SJSA1 (cell line): ENCODE data around the gene BMP6. TPM values are rescaled to one million over a fixed set of nuclear protein-coding genes. Genes with fewer than 3 reads are reported as not detected.

Experiments
- DNase-seq, 2 experiments: peaks; one replicate each; pipeline ENCODE4 v3.0.0-alpha.2; 2015 to 2020; ENCODE audit warnings: low spot score in 2 of 2, low read depth in 1 of 2
- H3K27ac ChIP-seq: fragments of 250-450 bp; sonication (Bioruptor Pico); 2 replicates; pipeline ENCODE4 v1.5.1; 2020; ENCODE audit warnings: mild to moderate bottlenecking, moderate library complexity
- H3K27me3 ChIP-seq: fragments of 250-450 bp; sonication (Bioruptor Pico); replicated peaks from 2 replicates; pipeline ENCODE4 v1.5.1; 2020; ENCODE audit warnings: mild to moderate bottlenecking, moderate library complexity
- H3K36me3 ChIP-seq: fragments of 250-450 bp; sonication (Bioruptor Pico); 2 replicates; pipeline ENCODE4 v1.5.1; 2020; ENCODE audit warnings: mild to moderate bottlenecking
- H3K4me1 ChIP-seq: fragments of 250-450 bp; sonication (Bioruptor Pico); replicated peaks from 2 replicates; pipeline ENCODE4 v1.6.1; 2021; ENCODE audit warnings: mild to moderate bottlenecking
- H3K4me3 ChIP-seq: fragments of 250-450 bp; sonication (Bioruptor Pico); 2 replicates; pipeline ENCODE4 v1.5.1; 2020; ENCODE audit warnings: mild to moderate bottlenecking
- H3K9me3 ChIP-seq: fragments of 250-450 bp; sonication (Bioruptor Pico); replicated peaks from 2 replicates; pipeline ENCODE4 v1.5.1; 2020; ENCODE audit warnings: mild to moderate bottlenecking
- total RNA-seq: library from RNA; depleted of rRNA; stranded (reverse); fragments of >200 nt; shearing (Covaris generic); gene quantifications from 2 replicates; pipeline ENCODE4 v1.2.3, GENCODE V29; 2014; rRNA removed

Gene BMP6
- total RNA-seq, 1 experiment from 2014 or later = 1.7 TPM

GRCh38 chr6:7920425-7920824 lies 194.5 kb downstream of the BMP6 start:
- no peaks in the 10 kb centered on the region for H3K36me3 ChIP-seq
- H3K27ac ChIP-seq = no peak overlapping the region
- DNase-seq = no peak
- no peaks in the 10 kb centered on the region for H3K9me3 ChIP-seq
- no peak overlapping the region for H3K4me3 ChIP-seq
- H3K4me1 ChIP-seq = peaks cover 4% of the 10 kb centered on the region; the same call in 1 of the 2 replicates
- no peaks in the 10 kb centered on the region for H3K27me3 ChIP-seq

- no peaks in the 10 kb centered on the region for H3K4me1 ChIP-seq
- no peaks in the 10 kb centered on the region for H3K9me3 ChIP-seq
- no peaks in the 10 kb centered on the region for H3K36me3 ChIP-seq
- H3K27ac ChIP-seq = no peak overlapping the region
- no peak for DNase-seq
- H3K4me3 ChIP-seq = no peak overlapping the region
- no peaks in the 10 kb centered on the region for H3K27me3 ChIP-seq
These were observed 195.1 kb downstream of the BMP6 start for GRCh38 chr6:7921046-7921445.

GRCh38 chr6:7921632-7922092 lies 195.8 kb downstream of the BMP6 start:
- DNase-seq = no peak
- Histone ChIP-seq H3K27ac (no peak overlapping the region), H3K27me3 (no peaks in the 10 kb centered on the region), H3K4me1 (no peaks in the 10 kb centered on the region), H3K9me3 (no peaks in the 10 kb centered on the region), H3K4me3 (no peak overlapping the region), H3K36me3 (no peaks in the 10 kb centered on the region)

- no peaks in the 10 kb centered on the region for H3K4me1 ChIP-seq
- H3K36me3 ChIP-seq = no peaks in the 10 kb centered on the region
- no peaks in the 10 kb centered on the region for H3K27me3 ChIP-seq
- no peak overlapping the region for H3K4me3 ChIP-seq
- no peaks in the 10 kb centered on the region for H3K9me3 ChIP-seq
- H3K27ac ChIP-seq = no peak overlapping the region
- no peak for DNase-seq
These were observed 196.7 kb downstream of the BMP6 start for GRCh38 chr6:7922596-7922995.

GRCh38 chr6:7924867-7925266 lies 199.0 kb downstream of the BMP6 start:
- Histone ChIP-seq H3K4me3 (no peak overlapping the region), H3K27ac (no peak overlapping the region), H3K36me3 (no peaks in the 10 kb centered on the region), H3K27me3 (no peaks in the 10 kb centered on the region), H3K9me3 (no peaks in the 10 kb centered on the region), H3K4me1 (no peaks in the 10 kb centered on the region)
- DNase-seq = no peak

Other genes starting within 250 kb of the BMP6 start
- gene DSP, start 184.4 kb upstream of the BMP6 start, total RNA-seq = 0.08 TPM in 1 of 2 replicates, not detected in the other
- 11.1 and 19.6 TPM in 2 replicates for gene SNRNP48, start 135.9 kb upstream of the BMP6 start, total RNA-seq
- 343 and 378 TPM in 2 replicates for gene TXNDC5, start 184.7 kb downstream of the BMP6 start, total RNA-seq